HG03469 (cell line): ENCODE measurements around the gene SIGMAR1.

Experiments used
- ATAC-seq: cut with Tn5 transposase; IDR thresholded peaks from one replicate; pipeline ENCODE4 v1.9.1; 2021; ENCODE audit warnings: mild to moderate bottlenecking, moderate library complexity, moderate number of reproducible peaks; ENCODE audit not compliant: unreplicated experiment

The SIGMAR1 gene

DNA sequence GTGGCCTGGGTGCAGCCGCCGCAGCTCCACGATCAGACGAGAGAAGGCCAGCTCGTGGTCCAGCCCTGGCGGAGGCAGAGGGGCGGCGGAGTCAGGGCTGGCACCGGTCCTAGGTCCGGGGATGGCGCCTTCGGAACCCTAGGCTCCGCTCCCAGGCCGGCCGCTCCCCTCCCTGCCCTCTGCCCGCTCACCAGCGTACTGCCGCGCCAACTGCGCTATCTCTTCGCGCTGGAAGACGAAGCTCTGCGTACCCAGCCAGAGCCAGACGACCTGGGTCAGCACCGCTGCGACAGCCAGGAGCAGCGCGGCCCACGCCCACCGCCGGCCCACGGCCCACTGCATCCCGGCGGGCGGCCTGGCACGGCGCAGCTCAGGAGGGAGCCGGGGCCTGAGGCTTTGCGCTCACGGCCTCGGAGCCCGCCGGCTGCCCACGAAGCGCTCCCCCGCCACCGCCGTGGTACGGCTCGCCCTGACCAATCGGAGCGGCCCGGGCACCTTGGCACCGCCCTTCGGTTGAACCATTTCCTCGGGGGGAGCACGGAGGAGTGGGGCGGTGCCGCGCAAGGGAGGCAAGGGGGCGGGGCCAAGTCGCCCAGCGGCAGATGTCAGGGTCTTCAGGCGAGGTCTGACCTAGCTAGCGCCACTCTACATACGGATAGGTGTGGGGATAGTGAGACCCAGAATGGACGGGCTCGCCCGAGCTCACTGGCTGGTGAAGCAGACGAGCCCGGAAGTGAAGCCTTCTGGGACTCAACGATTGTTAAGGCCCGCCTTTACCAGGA is at the start of gene SIGMAR1:
Gene SIGMAR1, minus strand, starts transcription at position 432 of the 782 bp plus-strand sequence. Its CDS starts 90 bp downstream, at position 342.
- peak; percentile 58 for ATAC-seq

DNA sequence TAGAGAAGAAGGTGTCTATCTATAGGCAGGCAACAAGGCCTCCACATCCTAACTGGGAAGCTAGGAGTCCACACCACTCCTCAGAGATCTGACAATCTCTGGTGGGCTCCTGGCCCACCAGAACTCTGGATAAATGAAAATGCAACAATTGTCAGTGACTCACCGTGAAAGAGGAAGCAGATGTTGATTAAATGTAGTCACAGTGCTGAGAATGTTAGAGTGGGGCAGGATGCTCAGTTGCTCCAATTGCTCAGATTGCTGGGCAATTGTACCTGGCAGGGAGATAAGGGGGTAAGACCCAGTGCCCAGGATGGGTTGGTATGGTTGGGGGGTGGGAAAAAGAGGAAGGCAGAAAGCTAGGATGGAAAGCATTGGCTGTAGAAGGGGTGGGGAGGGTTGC is 49.1 kb upstream of the SIGMAR1 start:
- no peak for ATAC-seq

DNA sequence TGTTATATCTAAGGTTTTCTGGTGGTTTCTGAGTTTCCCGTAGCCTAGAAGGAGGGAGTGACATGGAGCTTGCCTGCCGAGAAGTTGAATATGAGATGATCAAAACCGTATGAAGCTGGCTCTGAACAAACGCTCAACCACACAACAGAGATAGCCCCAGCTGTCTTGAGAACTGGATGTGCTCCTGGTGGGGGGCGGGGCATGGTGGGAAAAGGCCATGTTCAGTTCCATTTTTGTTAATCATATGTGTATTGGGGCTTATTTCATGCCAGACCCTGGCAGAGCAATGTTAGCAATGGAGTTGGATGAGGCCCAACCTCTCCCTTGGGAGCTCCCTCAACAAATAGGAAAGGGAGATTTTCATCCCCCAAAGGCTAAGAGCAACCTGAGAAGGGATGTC is 48.6 kb upstream of the SIGMAR1 start:
- no peak for ATAC-seq

DNA sequence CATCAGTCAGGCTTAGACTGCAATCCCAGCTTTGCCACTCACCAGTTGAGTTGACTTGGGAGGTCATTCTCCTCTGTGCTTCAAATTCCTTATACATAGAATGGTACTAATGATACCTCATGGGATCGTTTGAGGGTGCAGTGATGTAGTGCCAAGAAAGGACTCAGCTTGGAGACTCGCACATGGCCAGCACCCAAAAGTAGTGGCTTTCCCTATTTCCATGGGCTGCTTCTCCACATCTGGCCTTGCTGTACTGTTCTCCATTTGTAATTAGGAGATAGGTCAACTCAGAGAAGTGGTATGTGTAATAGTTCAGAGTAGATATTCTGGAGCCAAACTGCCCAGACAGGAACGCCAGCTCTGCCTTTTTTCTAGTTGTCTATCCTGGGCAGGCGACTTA is 48.0 kb upstream of the SIGMAR1 start:
- ATAC-seq: no peak

DNA sequence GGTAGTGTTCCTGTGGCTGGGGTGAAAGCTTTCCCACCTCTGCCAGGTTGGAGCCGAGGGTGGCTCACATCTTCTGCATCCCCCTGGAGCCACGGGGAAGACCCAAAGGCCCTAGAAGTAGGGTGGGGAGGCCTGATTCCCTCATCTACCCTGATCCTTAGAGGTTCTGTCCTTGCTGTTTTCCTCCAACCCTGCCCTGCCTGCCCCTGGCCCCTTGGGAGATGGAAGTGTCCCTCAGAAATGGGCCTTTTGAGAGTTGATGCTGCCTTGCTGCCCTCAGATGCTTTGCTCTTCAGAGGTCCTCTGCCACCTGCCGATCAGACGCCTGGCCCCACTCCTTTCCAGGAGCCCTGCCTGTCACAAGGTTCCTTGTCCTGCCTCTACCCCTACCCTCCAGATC is 47.2 kb upstream of the SIGMAR1 start:
- no peak for ATAC-seq

DNA sequence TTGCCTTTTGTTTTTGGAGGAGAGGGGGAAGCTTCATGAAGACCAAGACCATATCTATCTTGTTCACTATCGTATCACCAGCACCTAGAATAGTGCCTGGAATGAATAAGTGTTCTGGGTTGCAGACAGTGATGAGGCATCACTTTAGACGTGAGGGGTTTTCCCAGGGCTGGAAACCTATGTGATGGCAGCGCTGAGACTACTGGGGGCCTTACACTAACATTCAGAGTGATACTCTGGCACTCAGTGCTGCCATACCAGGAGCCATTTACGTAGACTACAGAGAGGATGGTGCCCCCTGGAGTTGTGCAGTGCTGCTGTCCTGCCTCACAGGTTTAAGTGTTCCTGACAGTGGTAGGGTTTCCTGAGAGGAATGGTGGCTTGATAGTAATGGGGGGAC is 46.6 kb upstream of the SIGMAR1 start:
- ATAC-seq: no peak

DNA sequence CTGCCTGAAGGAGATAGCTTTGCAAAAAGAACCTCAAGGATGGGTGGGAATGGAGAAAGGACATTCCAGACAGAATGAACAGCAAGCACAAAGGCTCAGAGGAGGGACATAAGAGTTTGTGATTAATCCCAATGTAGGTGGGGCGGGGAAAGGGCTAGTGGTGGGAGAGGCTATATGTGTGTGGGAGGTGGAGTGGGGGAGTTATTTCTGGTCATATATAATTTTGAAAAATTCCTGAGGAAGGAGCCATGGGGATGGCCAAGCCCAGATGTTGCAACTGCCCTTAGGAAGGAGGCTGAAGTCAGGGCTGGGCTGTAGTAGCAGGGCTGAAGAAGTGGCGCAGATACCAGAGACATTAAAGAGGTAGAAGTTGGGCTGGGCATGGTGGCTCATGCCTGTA is 38.3 kb upstream of the SIGMAR1 start:
- ATAC-seq: no peak

DNA sequence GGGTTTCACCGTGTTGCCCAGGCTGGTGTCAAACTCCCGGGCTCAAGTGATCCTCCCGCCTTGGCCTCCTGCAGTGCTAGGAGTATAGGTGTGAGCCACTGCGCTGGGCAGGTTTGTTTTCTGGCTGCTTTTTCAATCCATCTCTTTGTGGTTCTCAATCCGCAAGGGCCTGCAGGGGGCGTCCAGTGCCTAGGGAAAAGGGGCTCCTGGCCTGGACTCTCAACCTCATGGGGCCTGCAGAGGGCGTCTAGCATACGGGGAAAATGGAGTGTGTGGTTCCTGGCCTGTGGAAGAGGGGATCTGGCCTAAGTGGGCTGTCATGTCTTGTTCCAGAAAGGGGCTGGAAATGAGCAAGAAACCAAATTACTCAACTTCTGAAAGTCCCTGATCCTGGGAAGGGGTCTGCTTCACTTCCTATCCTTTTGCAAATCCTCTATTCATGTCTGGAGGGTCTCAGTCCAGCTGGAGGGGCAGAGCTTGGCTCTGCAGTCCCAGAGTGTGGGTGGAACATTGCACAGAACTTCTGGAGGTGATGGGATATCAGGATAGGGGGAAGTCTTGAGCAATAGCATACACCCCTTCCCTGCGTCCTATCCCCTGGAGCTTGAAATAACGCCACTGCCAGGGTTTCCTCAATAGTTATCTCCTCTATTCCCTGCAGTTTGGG is 37.6 kb upstream of the SIGMAR1 start:
- ATAC-seq: no peak

DNA sequence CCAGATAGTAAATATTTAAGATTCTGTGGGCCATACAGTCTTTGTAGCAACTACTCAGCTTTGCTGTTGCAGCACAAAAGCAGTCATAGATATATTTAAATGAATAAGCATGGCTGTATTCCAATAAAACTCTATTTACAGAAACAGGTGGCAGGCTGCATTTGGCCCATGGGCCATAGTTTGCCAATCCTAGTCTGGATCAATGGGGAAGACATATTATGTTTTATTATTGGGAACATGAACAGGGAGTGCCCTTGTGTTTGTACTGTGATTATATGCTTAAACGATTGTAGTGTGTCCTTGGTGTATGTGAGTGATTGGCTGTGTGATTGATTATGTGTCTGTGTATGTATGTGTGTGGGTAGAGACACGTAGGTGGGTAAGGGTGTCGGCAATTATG is 36.9 kb upstream of the SIGMAR1 start:
- no peak for ATAC-seq

DNA sequence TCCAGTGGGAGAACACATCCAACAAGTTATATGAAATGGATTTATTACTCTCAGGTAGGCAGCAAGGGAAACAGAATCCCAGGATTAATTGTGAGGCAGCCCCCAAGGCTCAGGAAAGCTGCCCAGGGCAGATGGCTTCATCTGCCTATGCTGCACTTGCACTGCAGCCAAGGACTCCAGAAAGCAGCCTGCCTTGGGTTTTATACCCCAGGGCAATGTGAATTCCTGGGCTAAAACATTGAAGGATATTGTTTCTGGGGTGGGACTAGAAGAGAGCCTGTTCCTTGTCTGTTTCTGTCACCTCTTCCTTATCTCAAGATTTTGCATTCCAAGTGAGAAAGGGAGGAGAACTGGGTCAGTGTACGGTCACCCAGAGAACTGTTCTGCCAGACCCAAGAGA is 33.7 kb upstream of the SIGMAR1 start:
- ATAC-seq: no peak

DNA sequence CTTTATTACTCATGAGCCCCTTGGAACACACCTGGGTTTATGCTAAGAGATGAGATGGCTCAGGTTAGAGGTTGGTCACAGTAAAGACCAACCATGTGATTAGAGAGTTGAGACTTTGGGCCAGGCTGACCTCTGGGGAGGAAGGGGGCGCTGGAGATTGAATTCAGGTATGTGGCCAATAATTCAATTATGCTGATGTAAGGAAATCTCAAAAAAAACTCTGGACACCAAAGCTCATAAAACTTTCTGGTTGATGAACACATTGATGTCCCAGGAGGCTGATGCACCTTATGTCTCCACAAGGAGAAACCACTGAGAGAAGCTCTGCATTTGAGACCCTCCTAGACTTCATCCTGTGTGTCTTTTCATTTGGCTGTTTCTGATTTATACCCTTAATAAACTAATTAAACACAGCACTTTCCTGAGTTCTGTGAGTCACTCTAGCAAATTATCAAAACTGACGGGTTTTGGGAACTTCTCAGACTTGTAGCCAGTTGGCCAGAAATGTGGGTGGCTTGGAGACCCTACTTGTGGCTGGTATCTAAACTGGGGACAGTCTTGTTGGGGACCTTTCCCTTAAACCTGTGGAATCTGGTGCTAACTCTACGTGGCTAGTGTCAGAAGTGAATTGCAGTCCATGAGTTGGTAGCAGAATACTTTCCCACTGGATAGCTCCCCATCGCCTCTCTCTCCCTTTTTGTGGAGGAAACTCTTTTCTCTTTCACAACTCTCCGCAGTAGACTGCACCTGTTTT is 32.4 kb upstream of the SIGMAR1 start:
- no peak for ATAC-seq

DNA sequence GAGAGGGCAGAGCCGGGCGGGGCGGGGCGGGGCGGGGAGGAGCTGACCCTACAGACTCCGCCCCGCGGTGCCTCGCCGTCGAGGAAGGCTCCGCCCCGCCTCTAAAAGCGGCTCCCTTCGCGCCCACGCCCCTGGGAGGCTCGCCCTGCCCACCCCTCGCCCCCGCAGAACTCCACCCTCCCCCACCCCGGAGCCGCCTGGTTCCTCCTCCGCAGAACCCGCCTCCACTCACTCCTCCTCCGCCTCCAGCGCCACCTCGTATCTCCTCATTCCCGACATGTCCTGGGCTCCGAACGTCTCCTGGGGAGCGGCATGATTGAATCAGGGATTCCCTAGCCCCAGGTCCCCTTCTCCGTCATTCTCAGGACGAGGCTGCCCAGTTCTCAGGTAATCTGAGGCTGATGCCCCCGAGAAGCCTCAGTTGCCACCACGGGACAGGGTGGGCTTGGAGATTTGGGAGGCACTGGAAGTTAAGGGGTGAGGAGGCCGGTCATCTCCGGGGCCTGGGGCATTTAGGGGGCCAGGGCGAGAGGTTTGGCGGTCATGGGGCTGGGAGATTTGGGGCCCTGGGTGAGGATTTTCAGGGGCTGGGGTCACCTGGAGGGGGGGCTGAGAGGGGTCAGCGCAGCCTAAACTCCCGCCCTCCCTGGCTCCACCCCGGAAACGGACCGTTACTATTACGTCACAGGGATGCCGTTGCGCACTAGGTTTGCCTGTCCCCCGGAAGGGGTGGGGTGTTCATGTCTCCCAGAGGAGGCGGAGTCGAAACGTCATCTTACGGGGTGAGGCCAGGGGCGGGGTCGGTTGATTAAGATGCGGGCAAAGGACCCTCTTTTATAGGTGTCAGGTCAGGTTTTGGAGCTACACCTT is 28.0 kb upstream of the SIGMAR1 start:
- ATAC-seq: peak; percentile 51

DNA sequence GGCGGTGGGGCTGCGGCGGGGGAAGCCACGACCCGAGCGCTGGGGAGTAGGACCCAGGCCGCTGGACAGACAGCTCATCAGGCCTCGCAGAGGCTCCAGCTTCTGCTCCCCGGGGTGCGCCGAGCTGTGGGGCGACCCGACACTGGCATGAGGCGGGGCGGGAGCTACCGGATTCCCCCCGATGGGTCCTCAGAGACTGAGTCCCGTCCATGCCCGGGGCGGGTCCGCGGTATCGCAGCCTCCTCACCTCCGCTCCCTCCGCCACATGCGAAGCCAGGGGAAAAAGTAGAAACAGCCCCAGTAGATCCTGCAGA is 27.4 kb upstream of the SIGMAR1 start:
- ATAC-seq: no peak

DNA sequence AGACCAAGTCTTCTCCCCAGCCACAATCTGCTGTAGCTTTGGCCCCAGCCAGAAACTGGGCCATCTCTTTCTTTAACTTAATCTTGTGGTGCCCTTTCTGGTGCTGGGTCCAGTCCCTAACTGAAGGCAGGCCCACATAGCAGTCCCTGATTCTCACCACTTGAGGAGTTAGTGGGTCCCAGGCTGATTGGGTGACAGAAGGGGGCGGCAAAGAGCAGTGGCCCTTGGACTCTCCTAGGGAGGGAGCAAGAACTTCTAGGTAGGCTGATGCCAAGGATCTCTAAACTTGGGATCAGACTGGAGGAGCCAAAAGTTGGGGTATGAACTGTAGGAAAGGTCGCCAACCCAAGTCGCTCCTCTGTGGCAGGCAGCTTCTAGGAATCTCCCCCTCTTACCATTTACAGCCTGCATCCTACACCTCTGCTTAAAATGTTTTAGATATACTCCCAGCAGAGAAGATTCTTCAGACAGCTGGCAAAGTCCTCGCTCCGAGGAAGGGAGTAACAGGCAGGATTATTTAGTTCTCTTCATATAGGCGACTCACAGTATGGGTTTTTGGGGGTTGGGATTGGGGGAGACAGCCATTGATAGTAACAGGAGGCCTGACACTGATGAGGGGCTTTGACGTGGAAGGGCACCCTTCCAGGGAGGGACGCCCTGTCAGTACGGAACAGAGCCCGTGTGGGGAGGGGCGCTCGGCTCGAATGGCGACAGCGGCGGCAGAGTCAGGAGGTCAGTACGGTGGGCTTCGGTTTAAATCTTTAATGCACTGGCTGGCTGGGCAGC is 26.9 kb upstream of the SIGMAR1 start:
- peak; percentile 31 for ATAC-seq

DNA sequence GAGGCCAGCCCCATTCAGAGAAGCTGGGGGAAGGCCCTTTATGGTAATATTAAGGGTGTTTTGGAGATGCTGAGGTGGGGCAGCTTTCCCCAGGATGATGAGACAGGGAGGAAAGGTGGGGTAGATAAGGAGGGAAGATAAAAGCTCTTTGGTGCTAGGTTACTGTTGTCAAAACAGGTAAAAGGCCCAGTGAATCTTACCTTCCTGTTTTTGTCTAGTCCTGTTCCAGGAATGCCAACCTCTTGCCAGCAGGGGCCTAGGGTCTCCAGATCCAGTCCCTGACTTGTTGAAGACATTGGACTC is 25.7 kb upstream of the SIGMAR1 start:
- no peak for ATAC-seq

DNA sequence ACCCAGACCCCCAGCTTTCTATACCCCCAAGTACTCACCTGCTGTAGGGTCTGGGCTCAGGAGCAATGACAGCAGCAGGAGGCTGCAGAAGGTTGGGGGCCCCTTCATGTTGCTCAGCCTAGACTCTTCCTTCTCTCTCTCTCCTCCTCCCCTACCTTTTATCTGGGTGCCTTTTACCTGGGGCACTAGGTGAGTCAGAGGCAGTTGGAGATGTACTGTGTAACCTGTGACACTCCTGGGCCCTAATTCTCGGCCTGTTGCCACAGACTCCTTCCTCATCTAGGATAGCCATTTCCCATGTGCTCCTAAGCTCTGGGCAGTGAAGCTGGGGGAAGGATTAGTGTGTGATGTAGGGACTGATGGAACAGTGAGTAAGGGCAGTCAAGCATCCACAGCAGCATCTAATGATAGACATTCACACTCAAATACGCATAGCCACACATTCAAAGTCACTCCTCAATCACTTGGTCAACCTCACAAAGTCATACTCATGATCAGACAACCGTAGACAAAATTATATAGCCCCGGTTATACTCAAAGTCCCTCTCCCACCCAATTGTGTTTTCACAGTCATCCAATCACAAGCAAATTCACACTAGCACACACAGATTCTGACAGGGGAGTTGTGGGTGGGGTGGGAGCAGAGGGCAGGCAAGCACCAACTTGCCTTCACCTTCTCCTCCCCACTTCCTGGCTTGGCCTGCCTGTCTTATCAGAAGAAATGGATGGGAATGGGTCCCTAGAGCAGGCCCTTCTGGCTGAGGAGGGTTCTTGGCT is 25.1 kb upstream of the SIGMAR1 start, which contains the start of gene CCL27:
Gene CCL27, minus strand, starts transcription at position 132 of the 777 bp plus-strand sequence. Its CDS starts 24 bp downstream, at position 108.
- no peak for ATAC-seq

DNA sequence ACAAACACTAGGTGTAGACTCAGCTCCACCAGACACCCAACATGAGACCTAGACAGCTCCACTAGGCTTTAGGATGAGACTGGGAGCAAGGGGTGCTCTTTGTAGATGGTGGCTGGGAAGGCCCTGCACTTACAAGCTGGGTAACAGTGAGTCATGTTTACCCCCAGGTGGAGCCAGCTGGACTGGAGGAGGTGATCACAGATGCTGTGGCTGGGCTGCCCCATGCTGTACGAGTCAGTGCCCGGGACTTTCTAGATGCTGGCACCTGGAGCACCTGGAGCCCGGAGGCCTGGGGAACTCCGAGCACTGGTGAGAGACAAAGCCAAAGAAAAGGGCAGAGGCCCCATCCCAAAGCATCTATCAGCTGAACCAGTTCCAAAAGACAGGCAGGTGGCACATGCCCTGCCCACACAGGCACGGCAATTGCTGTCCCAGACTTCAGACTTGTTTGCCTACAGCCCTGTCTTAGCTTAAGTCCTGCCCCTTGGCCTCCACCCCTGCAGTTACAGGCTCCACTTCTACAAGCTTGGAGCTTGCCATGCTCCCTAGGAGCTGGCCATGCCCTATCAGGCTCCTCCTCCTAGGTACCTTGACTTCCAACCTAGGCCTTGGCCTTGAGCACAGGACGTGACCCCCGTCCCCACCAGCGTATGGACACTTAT is 22.1 kb upstream of the SIGMAR1 start:
- ATAC-seq: no peak

DNA sequence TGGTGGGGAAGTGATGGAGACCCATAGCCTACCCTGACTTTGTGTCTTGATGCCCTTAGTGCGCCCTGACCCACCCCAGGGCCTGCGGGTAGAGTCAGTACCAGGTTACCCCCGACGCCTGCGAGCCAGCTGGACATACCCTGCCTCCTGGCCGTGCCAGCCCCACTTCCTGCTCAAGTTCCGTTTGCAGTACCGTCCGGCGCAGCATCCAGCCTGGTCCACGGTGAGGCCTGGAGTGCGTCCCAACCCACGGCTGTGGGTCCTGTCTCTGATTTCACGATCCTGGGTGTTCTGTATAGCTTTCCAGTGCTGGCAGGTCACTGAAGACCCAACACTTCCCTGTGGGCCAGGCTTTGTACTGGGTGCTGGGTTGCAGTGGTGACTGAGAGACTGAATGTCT is 20.9 kb upstream of the SIGMAR1 start:
- no peak for ATAC-seq

DNA sequence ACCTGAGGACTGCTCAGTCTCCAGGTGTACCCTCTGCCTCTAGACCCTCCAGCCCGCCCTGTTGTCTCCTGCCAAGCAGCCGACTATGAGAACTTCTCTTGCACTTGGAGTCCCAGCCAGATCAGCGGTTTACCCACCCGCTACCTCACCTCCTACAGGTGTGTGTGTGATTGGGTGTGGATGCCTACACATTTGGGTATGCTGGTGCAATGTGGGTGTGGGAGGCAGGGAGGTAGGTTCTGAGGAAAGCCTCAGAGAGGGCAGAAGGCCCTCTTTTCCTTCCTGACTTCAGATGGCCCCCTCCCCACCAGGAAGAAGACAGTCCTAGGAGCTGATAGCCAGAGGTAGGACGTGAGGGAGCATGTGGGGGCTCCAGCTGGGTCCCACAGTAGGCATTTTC is 19.4 kb upstream of the SIGMAR1 start:
- ATAC-seq: no peak
